T-helper 1 cell treated with Interleukin-12 subunit alpha and Interleukin-12 subunit beta and Interleukin-4 antibody, amounts not matched to agents 30 μg/mL and 1 μg/mL, for 36 hours (primary cell): ENCODE measurements around the gene ATP11A.
"Not testable (repeated sequence)": the region's sequence is repeated elsewhere in the genome, so short reads cannot be mapped to it uniquely, and the experiment has no call there.

Experiments
- H3K27ac Mint-ChIP-seq: one replicate; pipeline ENCODE4 v1.8.0; 2021; ENCODE audit warnings: mild to moderate bottlenecking, mixed read lengths
- H3K27me3 Mint-ChIP-seq: one replicate; pipeline ENCODE4 v1.8.0; 2021; ENCODE audit warnings: low read depth, mixed read lengths
- H3K36me3 Mint-ChIP-seq: one replicate; pipeline ENCODE4 v1.8.0; 2021; ENCODE audit warnings: low read depth, mixed read lengths
- H3K4me1 Mint-ChIP-seq: one replicate; pipeline ENCODE4 v1.8.0; 2021; ENCODE audit warnings: low read depth, mixed read lengths
- H3K4me3 Mint-ChIP-seq: one replicate; pipeline ENCODE4 v1.8.0; 2021; ENCODE audit warnings: mild to moderate bottlenecking, moderate library complexity, mixed read lengths
- H3K9me3 Mint-ChIP-seq: one replicate; pipeline ENCODE4 v1.8.0; 2021; ENCODE audit warnings: mixed read lengths

Gene ATP11A

GRCh38 chr13:112775791-112776279 lies 86.0 kb downstream of the ATP11A start:
- Mint-ChIP-seq H3K36me3 (peaks cover 2% of the 10 kb centered on the region), H3K27me3 (no peaks in the 10 kb centered on the region), H3K27ac (no peak overlapping the region), H3K4me3 (no peak overlapping the region), H3K9me3 (no peaks in the 10 kb centered on the region), H3K4me1 (no peaks in the 10 kb centered on the region)

DNA sequence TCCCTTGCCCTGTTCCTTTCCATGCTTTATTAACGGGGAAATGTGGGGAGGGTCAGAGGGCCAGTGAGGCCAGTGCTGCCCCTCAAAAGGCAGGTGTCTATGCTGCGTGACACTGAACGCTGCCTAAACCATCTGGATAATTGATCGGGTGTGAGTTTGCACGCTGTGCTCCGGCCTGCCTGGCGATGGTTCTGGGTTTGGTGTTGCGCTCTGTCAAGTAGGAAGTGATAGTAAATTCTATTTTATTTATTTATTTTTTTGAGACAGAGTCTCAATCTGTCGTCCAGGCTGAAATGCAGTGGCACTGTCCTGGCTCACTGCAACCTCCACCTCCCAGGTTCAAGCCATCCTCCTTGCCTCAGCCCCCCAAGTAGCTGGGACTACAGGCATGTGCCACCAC lies 86.5 kb downstream of the ATP11A start:
- Mint-ChIP-seq H3K27ac (no peak overlapping the region), H3K27me3 (no peaks in the 10 kb centered on the region), H3K9me3 (no peaks in the 10 kb centered on the region), H3K4me1 (no peaks in the 10 kb centered on the region), H3K4me3 (no peak overlapping the region), H3K36me3 (peaks cover 2% of the 10 kb centered on the region)

- H3K4me3 Mint-ChIP-seq, result no peak overlapping the region
- peaks cover 2% of the 10 kb centered on the region for H3K36me3 Mint-ChIP-seq
- no peaks in the 10 kb centered on the region for H3K9me3 Mint-ChIP-seq
- peaks cover 2% of the 10 kb centered on the region for H3K4me1 Mint-ChIP-seq
- H3K27ac Mint-ChIP-seq, result no peak overlapping the region
- H3K27me3 Mint-ChIP-seq, result no peaks in the 10 kb centered on the region
Measured at GRCh38 chr13:112776971-112777370, 87.1 kb downstream of the ATP11A start.

DNA sequence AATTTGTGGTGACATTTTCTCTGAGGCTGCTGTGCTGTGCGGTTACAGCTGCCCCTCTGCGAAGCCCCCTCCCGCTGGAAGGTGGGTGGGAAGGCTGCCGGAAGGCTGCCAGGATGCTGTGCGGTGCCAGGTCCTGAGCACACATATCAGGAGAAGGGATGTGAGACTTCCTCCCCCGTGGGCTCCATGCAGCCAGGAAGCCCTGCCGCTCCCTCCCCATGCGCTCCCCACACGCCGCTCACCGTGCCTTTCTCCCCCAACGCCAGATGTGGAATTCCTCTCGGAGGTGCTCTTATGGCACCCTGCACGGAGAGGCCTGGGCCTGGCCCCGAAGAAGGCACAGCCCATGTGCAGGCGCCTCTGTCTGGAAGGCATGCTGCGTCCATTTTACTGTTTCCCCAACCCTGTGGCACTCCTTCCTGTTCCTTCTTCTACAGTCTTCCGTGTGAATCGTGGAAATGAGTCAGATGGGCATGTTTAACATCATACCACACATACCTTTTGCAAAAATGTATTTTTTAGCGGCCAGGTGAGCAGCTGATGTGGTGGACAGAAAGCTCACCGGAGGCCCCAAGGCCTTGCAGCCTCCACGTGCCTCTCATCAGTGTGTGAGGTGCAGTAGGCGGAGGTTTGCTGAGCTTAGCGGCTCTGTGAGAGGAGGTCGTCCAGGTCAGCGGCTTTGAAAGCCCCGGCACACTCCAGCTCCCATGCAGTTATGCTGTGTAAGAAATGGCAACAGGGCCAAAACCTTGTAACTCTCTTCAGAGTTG lies 88.0 kb downstream of the ATP11A start:
- Mint-ChIP-seq H3K4me3 (no peak overlapping the region), H3K36me3 (peaks cover 2% of the 10 kb centered on the region), H3K27me3 (no peaks in the 10 kb centered on the region), H3K9me3 (no peaks in the 10 kb centered on the region), H3K4me1 (peaks cover 4% of the 10 kb centered on the region), H3K27ac (no peak overlapping the region)

DNA sequence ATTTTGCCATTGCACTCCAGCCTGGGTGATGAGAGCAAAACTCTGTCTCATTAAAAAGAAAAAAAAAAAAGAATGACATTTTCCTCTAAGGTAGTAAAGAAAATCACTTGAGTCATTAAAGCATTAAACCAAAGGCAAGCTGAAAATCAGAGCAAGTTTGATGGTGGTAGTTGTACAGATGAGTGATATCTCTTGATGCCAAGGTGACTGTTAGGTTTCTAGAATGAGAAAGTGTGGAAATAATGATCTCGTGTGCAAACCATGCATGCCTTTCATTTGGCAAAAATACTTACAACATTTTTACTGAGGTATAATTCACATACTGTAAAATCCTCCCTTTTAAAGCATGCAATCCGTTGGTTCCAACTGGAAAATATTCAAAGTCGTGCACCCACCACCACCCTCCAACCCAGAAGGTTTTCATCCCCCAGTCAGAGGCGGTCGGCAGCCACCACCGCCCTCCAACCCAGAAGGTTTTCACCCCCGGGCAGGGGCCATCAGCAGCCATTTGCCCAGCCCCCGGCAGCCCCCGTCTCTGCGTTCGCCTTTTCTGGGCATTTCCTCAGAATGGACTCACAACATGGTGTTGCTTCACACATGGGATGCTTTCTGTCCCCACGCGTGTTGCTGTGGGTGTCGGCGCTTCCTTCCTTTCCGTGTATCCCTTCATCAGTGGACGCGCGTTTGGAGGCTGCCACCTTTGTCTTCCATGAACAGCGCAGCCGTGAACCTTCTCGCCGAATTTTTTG lies 90.2 kb downstream of the ATP11A start:
- Mint-ChIP-seq H3K36me3 (peaks cover 2% of the 10 kb centered on the region), H3K27me3 (no peaks in the 10 kb centered on the region), H3K4me3 (no peak overlapping the region), H3K9me3 (no peaks in the 10 kb centered on the region), H3K27ac (no peak overlapping the region), H3K4me1 (peaks cover 7% of the 10 kb centered on the region)

DNA sequence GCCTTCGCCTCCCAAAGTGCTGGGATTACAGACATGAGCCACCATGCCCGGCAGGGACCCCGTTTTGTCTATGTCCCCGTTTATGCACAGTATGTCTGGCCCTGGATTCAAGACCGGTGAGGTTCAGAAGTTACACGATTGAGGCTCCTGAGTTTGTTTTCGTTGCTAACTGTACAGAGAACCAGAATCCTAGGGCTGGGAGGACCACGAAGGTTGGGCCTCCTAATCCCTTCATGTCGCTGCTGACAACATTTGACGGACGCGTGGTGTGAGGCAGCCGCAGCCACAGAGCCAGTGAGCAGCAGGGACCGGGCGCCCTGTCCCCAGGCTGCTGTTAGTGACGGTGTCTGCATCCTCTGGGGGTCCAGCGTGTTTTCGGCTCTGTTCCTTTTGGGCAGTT lies 91.4 kb downstream of the ATP11A start:
- Mint-ChIP-seq H3K27me3 (no peaks in the 10 kb centered on the region), H3K36me3 (peaks cover 5% of the 10 kb centered on the region), H3K9me3 (no peaks in the 10 kb centered on the region), H3K4me1 (peaks cover 7% of the 10 kb centered on the region), H3K4me3 (no peak overlapping the region), H3K27ac (no peak overlapping the region)

GRCh38 chr13:112781881-112782361 lies 92.1 kb downstream of the ATP11A start:
- Mint-ChIP-seq H3K27ac (no peak overlapping the region), H3K27me3 (no peaks in the 10 kb centered on the region), H3K36me3 (peaks cover 8% of the 10 kb centered on the region), H3K4me3 (no peak overlapping the region), H3K9me3 (no peaks in the 10 kb centered on the region), H3K4me1 (peaks cover 7% of the 10 kb centered on the region)

DNA sequence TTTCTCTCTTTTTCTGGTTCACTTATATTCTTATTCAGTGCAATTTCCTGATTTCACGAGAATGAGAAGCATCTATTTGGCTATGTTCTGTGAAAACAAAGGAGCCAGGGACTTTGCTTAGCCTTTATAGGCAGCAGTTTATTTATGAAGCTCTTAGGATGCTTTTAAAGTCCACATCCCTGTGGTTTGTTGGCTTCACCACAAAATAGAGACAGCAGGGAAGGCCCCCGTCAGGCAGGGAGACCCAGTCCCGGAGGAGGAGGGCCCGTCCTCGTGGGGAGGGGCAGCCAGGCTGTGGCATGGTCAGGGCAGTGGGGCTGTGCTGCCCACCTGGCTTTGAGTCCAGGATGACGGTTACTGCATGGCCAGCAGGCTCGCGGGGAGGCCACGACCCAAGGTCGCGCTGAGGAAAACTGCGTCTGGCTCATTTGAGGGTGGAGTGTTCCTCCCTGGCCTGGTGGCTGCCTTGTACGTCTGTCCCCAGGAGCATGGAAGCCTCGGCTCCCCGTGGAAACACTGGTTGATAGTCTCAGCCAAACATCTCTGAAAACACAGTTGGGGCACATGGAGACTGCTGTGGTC lies 92.7 kb downstream of the ATP11A start:
- no peak overlapping the region for H3K4me3 Mint-ChIP-seq
- no peak overlapping the region for H3K27ac Mint-ChIP-seq
- no peaks in the 10 kb centered on the region for H3K9me3 Mint-ChIP-seq
- H3K36me3 Mint-ChIP-seq, result peaks cover 8% of the 10 kb centered on the region
- no peaks in the 10 kb centered on the region for H3K27me3 Mint-ChIP-seq
- peaks cover 7% of the 10 kb centered on the region for H3K4me1 Mint-ChIP-seq

DNA sequence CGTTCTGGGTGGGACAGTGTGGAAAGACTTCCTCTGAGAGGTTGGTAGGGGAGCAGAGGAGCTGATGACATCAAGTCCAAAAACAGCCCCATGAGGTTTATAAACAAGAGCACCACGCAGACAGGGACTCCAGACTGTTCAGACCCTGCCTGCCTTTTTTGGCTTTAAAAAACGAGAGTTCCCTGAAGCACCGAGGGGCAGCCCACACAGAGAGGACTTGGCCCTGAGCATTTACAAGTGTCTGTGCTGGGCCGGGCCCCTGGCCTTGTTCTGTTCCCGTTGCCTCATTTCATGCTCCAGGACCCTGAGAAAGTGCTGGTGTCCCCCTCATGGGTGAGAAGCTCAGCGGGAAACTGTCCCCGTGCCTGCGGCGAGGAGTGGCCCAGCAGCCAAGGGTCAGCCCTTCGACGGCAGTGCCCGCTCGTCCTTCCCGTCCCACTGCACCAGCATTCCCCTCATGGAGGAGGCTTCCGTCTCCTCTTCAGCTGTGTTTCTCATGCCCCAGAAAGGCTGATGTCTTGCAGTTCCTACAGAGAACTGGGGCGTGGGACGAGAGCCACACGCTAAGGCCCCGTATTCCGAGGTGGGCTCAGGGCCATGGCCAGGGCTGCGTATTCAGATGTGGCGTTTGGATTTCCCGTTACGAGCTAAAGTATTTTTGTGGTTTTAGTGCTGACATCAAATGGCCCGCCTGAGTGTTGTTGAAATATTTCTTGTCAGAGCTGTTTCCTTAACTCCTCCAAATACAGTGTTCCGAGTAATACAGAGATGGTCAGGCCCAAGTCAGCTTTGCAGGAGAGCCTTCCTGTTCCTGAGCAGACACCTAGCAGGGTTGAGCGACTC lies 93.5 kb downstream of the ATP11A start:
- H3K4me1 Mint-ChIP-seq, result peaks cover 7% of the 10 kb centered on the region
- H3K27ac Mint-ChIP-seq, result no peak overlapping the region
- H3K27me3 Mint-ChIP-seq, result no peaks in the 10 kb centered on the region
- H3K9me3 Mint-ChIP-seq, result no peaks in the 10 kb centered on the region
- no peak overlapping the region for H3K4me3 Mint-ChIP-seq
- peaks cover 7% of the 10 kb centered on the region for H3K36me3 Mint-ChIP-seq

GRCh38 chr13:112783978-112784371 lies 94.1 kb downstream of the ATP11A start:
- H3K4me3 Mint-ChIP-seq, result no peak overlapping the region
- H3K36me3 Mint-ChIP-seq, result peaks cover 12% of the 10 kb centered on the region
- no peaks in the 10 kb centered on the region for H3K9me3 Mint-ChIP-seq
- no peaks in the 10 kb centered on the region for H3K27me3 Mint-ChIP-seq
- peaks cover 7% of the 10 kb centered on the region for H3K4me1 Mint-ChIP-seq
- no peak overlapping the region for H3K27ac Mint-ChIP-seq

DNA sequence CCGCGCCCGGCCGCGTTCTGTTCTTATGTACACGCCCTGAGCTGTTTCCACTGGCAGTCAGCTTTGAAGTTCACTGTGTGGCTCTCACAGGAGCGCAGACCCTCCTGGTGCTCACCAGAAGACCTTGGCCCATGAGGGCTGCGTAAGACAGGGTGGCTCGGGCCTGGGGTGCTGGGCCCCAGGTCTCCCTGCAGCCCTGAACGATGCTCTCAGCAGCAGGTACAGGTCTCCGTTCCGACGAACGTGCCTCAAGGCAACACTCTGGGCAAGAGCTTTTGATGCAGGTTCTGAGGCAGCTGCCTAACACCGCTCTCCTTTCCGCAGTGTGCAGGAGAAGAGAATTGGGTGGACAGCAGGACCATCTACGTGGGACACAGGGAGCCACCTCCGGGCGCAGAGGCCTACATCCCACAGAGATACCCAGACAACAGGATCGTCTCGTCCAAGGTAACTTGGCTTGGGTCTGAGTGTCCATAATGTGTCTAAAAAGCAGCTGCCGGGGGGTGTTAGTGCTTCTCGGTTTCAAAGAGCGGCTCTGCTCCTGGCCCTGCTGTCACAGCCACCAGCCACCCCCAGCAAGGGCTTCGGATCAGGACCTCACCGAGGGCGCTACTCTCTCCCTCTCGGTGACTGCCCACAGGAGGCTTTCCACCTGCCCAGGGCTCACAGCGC lies 95.1 kb downstream of the ATP11A start:
- Mint-ChIP-seq H3K4me1 (peaks cover 7% of the 10 kb centered on the region), H3K27ac (no peak overlapping the region), H3K36me3 (peaks cover 15% of the 10 kb centered on the region), H3K9me3 (no peaks in the 10 kb centered on the region), H3K27me3 (no peaks in the 10 kb centered on the region), H3K4me3 (no peak overlapping the region)

- Mint-ChIP-seq H3K4me1 (peaks cover 7% of the 10 kb centered on the region), H3K9me3 (no peaks in the 10 kb centered on the region), H3K27ac (no peak overlapping the region), H3K36me3 (peaks cover 15% of the 10 kb centered on the region), H3K27me3 (no peaks in the 10 kb centered on the region), H3K4me3 (no peak overlapping the region)
Measured at GRCh38 chr13:112785483-112785856, 95.6 kb downstream of the ATP11A start.

GRCh38 chr13:112786810-112787209 lies 97.0 kb downstream of the ATP11A start:
- not testable (repeated sequence) for H3K4me1 Mint-ChIP-seq, H3K27me3 Mint-ChIP-seq, H3K27ac Mint-ChIP-seq, H3K9me3 Mint-ChIP-seq, H3K4me3 Mint-ChIP-seq
- peaks cover 15% of the 10 kb centered on the region for H3K36me3 Mint-ChIP-seq
